ENCODE data around the gene HNF1A. TPM values are rescaled to one million over a fixed set of nuclear protein-coding genes. Genes with fewer than 3 reads are reported as not detected.
"Not testable (repeated sequence)": the region's sequence is repeated elsewhere in the genome, so short reads cannot be mapped to it uniquely, and the experiment has no call there.

Gene HNF1A, protein sequence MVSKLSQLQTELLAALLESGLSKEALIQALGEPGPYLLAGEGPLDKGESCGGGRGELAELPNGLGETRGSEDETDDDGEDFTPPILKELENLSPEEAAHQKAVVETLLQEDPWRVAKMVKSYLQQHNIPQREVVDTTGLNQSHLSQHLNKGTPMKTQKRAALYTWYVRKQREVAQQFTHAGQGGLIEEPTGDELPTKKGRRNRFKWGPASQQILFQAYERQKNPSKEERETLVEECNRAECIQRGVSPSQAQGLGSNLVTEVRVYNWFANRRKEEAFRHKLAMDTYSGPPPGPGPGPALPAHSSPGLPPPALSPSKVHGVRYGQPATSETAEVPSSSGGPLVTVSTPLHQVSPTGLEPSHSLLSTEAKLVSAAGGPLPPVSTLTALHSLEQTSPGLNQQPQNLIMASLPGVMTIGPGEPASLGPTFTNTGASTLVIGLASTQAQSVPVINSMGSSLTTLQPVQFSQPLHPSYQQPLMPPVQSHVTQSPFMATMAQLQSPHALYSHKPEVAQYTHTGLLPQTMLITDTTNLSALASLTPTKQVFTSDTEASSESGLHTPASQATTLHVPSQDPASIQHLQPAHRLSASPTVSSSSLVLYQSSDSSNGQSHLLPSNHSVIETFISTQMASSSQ
- total RNA-seq (2014; rRNA removed; shearing (Covaris generic); ENCODE audit: low replicate concordance), result 7.0 and 8.7 TPM in 2 replicates

GRCh38 chr12:120978296-120979219, at the start of gene HNF1A:
Gene HNF1A, plus strand, starts transcription at chr12:120978543. Its CDS starts 226 bp downstream, at chr12:120978769.
- no peak for DNase-seq (ENCODE audit: low read depth)
- in situ Hi-C loops (cut with HindIII; ENCODE audit: low pct_unique_long_range_greater_than_20kb, low sequenced_read_pairs), result no loop called here

GRCh38 chr12:120928864-120929652, 49.3 kb upstream of the HNF1A start:
- in situ Hi-C loops (cut with HindIII; ENCODE audit: low pct_unique_long_range_greater_than_20kb, low sequenced_read_pairs), result no loop called here

GRCh38 chr12:120930032-120930431, 48.3 kb upstream of the HNF1A start:
- no peak for DNase-seq (ENCODE audit: low read depth)
- in situ Hi-C loops (cut with HindIII; ENCODE audit: low pct_unique_long_range_greater_than_20kb, low sequenced_read_pairs), result no loop called here

More at GRCh38 chr12:120928864-120929652, 49.3 kb upstream of the HNF1A start:
- no peak for DNase-seq (ENCODE audit: low read depth)

DNA sequence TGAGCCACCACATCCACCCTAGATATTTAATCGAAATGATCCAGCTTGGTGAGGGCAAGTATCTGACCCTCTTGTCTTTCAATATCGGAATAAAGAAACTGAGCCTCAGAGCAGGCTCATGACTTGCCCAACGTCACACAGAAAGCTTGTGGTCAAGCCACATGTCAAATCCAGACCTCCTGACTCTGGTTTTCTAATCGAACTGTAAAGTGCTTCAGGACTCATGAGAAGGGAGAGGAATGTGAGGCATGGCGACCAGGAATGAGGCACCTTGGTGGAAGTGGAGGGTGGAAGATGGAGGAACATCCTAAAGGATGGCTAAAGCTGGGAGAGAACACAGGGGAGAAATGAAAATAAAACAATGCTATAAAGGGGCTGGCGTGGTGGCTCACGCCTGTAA, 46.3 kb upstream of the HNF1A start:
- in situ Hi-C loops (cut with HindIII; ENCODE audit: low pct_unique_long_range_greater_than_20kb, low sequenced_read_pairs), result no loop called here
- DNase-seq (ENCODE audit: low read depth), result no peak

GRCh38 chr12:120932956-120933526, 45.3 kb upstream of the HNF1A start:
- no peak for DNase-seq (ENCODE audit: low read depth)
- in situ Hi-C loops (cut with HindIII; ENCODE audit: low pct_unique_long_range_greater_than_20kb, low sequenced_read_pairs), result no loop called here

- in situ Hi-C loops (cut with HindIII; ENCODE audit: low pct_unique_long_range_greater_than_20kb, low sequenced_read_pairs), result no loop called here
Measured at GRCh38 chr12:120933786-120934185, 44.6 kb upstream of the HNF1A start.

GRCh38 chr12:120936197-120936596, 42.1 kb upstream of the HNF1A start:
- no peak for DNase-seq (ENCODE audit: low read depth)
- in situ Hi-C loops (cut with HindIII; ENCODE audit: low pct_unique_long_range_greater_than_20kb, low sequenced_read_pairs), result no loop called here

More at GRCh38 chr12:120933786-120934185, 44.6 kb upstream of the HNF1A start:
- DNase-seq (ENCODE audit: low read depth), result no peak

- no peak for DNase-seq (ENCODE audit: low read depth)
- in situ Hi-C loops (cut with HindIII; ENCODE audit: low pct_unique_long_range_greater_than_20kb, low sequenced_read_pairs), result no loop called here
Measured at GRCh38 chr12:120938496-120938895, 39.8 kb upstream of the HNF1A start.

DNA sequence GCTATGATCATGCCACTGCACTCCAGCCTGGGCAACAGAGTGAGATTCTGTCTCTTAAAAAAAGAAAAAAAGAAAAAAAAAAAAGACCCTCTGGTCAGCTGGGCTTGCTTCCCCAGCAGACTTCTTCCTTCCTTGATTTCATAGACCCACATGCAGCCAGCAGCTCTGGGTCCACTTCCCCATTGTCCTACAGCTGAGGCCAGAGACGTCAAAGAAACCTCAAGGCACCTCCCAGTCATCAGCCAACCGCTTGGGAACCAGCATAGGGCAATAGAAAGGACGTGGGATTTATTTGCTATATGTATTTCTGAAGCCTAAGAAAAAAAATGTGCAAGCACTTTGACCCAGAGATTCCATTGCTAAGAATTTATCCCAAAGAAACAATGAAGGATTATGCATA, 38.8 kb upstream of the HNF1A start:
- in situ Hi-C loops (cut with HindIII; ENCODE audit: low pct_unique_long_range_greater_than_20kb, low sequenced_read_pairs), result no loop called here
- no peak for DNase-seq (ENCODE audit: low read depth)

DNA sequence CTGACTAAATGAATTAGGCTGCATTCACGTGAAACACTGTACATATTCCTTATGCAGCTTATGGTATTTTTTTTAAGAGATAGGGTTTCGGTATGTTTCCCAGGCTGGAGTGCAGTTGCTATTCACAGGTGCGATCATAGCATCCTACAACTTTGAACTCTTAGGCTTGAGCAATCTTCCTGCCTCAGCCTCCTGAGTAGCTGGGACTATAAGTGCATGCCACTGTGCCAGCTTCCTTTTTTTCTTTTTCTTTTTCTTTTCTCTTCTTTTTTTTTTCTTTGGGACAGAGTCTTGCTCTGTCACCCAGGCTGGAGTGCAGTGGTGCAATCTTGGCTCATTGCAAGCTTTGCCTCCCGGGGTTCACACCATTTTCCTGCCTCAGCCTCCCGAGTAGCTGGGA, 38.3 kb upstream of the HNF1A start:
- in situ Hi-C loops (cut with HindIII; ENCODE audit: low pct_unique_long_range_greater_than_20kb, low sequenced_read_pairs), result no loop called here

DNA sequence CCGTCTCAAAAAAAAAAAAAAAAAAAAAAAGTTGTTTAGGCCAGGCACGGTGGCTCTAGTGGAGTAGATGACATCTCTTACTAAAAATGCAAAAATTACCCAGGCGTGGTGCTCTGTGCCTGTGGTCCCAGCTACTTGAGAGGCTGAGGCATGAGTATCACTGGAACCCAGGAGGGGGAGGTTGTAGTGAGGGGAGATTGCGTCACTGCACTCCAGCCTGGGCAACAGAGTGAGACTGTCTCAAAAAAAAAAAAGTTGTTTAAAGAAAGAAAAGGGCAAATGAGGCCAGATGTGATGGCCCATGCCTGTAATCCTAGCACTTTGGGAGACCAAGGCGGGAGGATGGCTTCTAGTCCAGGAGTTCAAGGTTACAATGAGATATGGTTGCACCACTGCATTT, 37.5 kb upstream of the HNF1A start:
- in situ Hi-C loops (cut with HindIII; ENCODE audit: low pct_unique_long_range_greater_than_20kb, low sequenced_read_pairs), result no loop called here
- peak; percentile 90 for DNase-seq (ENCODE audit: low read depth)

More for the DNA sequence above, 38.3 kb upstream of the HNF1A start:
- DNase-seq (ENCODE audit: low read depth), result no peak

DNA sequence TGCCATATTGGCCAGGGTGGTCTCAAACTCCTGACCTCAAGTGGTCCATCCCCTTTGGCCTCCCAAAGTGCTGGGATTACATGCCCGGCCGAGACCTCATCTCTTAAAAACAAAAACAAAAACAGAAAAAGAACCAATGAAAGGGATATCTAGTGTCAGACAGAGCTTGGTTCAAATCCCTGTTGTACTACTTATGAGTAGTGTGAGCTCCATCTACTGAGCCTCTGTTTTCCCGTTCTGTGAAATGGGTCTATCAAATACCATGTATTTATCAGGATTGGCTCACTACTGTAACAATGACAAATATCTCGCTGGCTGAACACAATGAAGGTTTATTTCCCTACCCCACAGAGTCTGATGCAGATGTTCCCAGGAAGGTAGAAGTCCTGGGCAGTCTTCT, 36.9 kb upstream of the HNF1A start:
- DNase-seq (ENCODE audit: low read depth), result no peak
- in situ Hi-C loops (cut with HindIII; ENCODE audit: low pct_unique_long_range_greater_than_20kb, low sequenced_read_pairs), result no loop called here

GRCh38 chr12:120941846-120942405, 36.4 kb upstream of the HNF1A start:
- in situ Hi-C loops (cut with HindIII; ENCODE audit: low pct_unique_long_range_greater_than_20kb, low sequenced_read_pairs), result no loop called here
- DNase-seq (ENCODE audit: low read depth), result no peak

GRCh38 chr12:120943482-120943881, 34.9 kb upstream of the HNF1A start:
- in situ Hi-C loops (cut with HindIII; ENCODE audit: low pct_unique_long_range_greater_than_20kb, low sequenced_read_pairs), result no loop called here

DNA sequence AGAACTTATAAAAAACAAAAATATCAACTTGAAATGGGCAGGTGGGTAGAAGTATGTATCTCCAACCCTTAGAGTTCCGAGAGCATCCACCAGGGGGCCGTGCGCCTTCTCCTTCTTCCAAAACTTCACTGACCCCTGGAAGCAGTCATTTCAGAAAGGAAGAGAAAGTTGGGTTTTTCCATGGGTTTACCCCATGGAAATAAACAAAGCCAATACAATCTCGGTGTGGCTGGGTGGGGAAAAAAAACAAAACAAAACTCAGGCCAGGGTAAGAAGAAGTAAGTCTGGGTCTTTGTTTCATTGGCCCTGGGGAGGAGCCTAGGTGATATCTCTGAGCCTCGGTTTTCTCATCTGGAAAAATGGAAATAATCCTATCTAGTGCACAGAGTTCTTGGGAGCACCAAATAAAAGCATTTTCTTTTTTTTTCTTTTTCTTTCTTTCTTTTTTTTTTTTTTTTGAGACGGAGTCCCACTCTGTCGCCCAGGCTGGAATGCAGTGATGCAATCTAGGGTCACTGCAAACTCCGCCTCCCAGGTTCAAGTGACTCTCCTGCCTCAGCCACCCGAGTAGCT, 33.6 kb upstream of the HNF1A start:
- in situ Hi-C loops (cut with HindIII; ENCODE audit: low pct_unique_long_range_greater_than_20kb, low sequenced_read_pairs), result no loop called here
- DNase-seq (ENCODE audit: low read depth), result peak; percentile 44

More at GRCh38 chr12:120943482-120943881, 34.9 kb upstream of the HNF1A start:
- no peak for DNase-seq (ENCODE audit: low read depth)

GRCh38 chr12:120945516-120945915, 32.8 kb upstream of the HNF1A start:
- in situ Hi-C loops (cut with HindIII; ENCODE audit: low pct_unique_long_range_greater_than_20kb, low sequenced_read_pairs); DNase-seq (ENCODE audit: low read depth): not testable (repeated sequence)

DNA sequence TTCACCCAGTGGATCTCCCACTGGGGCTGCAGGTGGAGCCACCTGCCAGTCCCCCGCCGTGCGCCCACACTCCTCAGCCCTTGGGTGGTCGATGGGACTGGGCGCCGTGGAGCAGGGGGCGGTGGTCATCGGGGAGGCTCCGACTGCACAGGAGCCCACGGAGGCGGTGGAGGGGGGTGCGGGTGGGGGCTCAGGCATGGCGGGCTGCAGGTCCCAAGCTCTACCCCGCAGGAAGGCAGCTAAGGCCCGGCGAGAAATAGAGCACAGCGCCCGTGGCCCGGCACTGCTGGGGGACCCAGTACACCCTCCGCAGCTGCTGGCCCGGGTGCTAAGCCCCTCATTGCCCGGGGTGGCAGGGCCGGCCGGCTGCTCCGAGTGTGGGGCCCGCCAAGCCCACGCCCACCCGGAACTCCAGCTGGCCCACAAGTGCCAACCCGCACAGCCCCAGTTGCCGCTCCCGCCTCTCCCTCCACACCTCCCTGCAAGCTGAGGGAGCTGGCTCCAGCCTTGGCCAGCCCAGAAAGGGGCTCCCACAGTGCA, 28.0 kb upstream of the HNF1A start:
- DNase-seq (ENCODE audit: low read depth); in situ Hi-C loops (cut with HindIII; ENCODE audit: low pct_unique_long_range_greater_than_20kb, low sequenced_read_pairs): not testable (repeated sequence)

Measured in Caki2 (cell line).